DMS53 treated with DMSO at 0.1 percent for 48 hours (cell line): ENCODE data around the gene CACNA1D.

Experiments
- DNase-seq: peaks from one replicate; lab custom pipeline; 2025; ENCODE audit not compliant: unreplicated experiment; lab: John Stamatoyannopoulos, UW

The CACNA1D gene

DNA sequence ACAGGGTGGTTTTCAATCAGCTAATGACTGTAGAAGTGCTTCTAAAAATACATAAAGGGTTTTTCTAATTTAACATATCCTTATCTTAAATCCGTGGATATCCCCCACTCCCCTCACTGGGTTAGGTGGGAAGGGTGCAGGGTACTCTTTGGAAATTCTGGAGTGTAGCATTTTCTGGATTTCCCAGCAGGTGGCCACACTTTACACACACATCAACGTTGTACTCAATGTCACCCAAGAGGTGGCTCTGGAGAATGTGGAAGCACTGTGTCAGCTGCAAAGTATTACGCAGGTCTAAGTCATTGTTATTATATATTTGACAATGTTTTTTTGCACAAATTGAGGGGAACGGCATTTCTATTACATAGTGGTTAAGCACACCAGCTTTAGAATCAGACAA lies 183.0 kb downstream of the CACNA1D start:
- no peak for DNase-seq

DNA sequence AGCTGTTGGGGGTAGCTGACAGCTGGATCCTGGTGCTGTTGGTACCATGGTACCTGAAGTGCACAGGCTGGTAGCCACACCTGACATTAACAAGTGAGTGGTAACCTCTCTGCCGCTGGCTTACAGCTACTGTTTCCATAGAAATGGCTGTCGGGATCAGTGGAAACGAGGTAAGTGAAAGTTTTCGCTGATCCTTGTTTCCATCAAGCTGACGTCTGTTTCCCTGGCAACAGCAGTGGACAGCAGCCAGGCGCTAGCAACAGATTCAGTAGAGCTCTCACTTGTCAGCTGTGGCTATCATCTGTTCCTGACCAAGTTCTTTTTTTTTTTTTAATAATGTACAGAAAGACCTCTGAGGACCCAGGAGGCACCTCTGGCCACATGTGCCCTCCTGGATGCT lies 185.6 kb downstream of the CACNA1D start:
- DNase-seq = no peak

DNA sequence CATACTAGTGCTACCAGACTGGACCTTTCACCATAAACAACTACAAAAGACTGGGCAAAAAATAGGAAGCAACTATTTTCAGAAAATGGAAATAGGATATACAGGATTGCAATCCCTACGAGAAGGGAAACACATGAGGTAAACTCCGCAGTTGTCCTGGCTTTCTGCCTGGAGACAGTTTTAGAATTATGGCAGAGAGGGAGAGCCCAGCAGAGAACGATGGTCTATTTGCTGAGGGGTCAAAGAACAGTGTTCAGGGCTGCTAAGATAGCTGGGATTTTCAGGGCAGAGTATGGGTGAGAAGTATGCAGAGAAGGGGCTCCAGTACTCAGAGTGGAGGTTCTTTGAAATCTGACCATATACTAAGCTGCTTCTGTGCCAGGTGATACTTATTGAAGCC lies 188.4 kb downstream of the CACNA1D start:
- no peak for DNase-seq

DNA sequence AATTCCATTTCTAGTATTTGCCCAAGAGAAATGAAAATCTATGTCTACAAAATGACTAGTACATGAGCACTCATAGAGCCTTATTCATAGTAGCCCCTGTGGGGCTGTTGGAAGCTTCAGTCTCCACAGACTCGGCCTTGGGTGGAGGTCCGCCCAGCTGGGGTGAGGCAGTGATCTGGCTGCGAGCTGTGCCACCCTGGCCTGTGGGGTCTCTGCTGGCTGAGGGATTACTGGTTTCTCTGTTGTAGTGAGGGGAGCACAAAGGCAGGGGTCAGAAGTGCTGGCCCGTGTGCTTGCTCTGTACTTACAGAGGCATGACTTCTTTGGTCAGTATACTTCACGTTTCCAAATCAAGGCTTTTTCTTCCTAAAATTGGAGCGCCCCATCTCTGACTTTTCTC lies 193.7 kb downstream of the CACNA1D start:
- no peak for DNase-seq

DNA sequence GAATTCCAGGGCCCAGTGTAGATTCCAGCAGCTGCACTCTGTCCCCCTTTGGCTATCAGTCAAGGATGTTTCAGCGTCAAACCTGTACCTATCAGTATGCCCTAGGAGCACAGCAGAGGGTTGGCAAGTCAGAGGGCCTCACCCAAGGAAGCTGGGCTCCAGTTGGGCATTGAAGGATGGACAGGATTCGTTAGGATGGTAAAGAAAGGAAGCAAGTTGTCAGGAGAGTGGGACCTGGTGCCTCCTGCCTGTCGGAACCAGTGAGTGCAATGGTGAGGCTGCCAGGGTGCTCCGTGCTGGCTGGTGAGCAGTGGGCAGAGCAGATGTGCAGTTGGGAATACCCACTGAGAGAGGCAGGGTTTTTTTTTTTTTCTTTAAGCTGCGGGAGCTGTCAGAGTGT lies 194.6 kb downstream of the CACNA1D start:
- DNase-seq = no peak

DNA sequence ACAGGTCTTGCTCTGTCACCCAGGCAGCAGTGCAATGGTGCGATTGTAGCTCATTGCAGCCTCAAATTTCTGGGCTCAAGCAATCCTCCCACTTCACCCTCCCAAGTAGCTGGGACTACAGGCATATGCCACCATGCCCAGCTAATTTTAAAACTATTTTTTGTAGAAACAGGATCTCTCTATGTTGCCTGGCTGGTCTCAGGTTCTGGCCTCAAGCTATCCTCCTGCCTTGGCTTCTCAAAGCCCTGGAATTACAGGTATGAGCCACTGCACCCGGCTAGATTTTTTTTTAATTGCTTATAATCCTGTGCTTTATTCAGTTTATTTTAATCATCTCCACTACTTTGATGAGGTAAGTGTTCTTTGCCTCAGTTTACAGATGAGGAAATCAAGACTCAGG lies 195.3 kb downstream of the CACNA1D start:
- DNase-seq = no peak

DNA sequence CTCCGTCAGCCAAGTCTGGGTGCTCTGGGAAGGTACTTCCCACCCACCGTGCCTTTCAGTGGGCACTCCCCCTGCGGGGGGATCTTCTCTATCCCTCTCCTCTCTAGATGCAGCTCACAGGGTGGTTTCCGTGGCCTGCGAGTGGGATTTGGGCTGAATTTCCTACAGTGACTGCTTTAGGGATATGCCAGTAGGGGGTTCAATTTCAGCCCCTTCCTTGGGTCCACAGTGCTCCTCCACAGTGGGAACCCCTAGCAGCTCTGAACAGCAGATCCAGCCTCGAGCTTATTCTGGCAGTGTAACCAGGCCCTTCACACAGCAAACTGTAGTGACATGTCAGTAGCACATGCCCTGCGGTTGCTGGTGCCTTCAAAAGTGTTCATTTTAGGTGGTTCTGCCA lies 196.1 kb downstream of the CACNA1D start:
- DNase-seq = no peak

DNA sequence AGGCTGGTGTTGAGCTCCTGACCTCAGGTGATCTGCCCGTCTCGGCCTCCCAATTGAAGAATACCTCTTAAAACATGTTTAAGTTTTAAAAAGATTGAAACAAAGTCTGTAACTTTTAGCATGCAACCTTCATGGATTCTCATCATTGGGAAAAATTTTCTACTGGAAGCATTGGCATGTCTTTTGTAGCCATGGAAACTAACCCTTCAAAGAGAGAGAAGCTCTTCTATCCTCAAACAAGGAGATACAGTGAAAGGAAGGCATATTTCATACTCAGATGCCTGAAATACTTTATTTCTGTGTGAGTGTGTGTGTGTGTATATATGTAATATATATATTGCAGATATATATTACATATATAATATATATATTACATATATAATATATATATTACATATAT lies 196.9 kb downstream of the CACNA1D start:
- no peak for DNase-seq

DNA sequence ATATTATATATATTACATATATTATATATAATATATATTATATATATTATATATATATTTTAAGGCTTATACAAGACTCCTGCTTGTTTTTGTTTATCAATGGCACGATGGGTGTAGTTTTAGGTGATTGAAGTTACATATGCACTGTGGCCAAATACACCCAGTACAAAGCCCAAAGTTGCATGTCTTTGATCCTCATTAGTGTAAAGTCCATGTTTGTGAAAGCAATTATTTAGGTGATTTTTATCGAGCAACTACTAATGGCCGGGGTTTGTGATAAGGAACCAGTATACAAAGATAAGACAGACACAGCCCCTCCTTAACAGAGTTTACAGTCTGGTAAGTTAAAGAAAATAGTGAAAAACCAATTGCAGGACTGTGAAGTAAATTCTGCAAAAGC lies 197.5 kb downstream of the CACNA1D start:
- DNase-seq = no peak

DNA sequence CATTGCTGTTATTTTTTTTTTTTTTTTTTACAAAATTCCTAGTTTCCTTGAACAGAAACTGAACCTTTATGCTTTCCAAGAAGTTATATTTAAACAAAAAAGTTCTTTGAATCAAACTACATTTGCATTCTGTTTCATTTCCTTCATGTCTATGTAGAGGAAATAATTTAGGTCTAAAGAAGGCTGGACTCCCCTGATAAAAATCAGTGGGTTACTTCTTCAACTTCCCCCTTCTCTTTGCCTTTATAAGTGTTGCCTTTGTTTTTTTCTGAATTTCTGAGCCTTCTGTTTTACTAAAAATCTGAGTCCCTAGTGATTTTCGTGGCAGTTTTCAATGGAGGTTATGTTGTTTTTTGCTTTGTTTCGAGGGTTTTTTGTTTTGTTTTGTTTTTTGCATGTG lies 199.0 kb downstream of the CACNA1D start:
- no peak for DNase-seq

DNA sequence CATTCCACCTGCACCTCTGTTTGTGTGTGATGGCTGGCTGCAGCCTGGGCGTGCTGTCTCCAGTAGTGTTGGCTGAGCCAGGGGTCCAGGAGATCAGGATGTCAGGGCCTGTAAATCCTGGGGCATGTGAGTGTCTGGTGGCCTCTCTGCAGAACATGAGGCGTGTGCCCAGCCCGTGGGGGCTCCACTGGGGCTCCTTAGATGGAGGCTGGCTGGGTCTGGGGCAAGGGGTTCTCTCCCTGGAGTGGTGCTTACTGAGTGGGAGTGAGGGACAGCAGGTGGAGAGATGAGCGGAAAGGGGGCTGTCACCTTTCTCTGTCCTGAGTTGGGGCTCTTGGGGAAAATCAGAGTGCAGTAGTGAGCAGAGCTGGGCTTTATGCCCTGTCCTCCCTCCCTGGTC lies 199.6 kb downstream of the CACNA1D start:
- no peak for DNase-seq

DNA sequence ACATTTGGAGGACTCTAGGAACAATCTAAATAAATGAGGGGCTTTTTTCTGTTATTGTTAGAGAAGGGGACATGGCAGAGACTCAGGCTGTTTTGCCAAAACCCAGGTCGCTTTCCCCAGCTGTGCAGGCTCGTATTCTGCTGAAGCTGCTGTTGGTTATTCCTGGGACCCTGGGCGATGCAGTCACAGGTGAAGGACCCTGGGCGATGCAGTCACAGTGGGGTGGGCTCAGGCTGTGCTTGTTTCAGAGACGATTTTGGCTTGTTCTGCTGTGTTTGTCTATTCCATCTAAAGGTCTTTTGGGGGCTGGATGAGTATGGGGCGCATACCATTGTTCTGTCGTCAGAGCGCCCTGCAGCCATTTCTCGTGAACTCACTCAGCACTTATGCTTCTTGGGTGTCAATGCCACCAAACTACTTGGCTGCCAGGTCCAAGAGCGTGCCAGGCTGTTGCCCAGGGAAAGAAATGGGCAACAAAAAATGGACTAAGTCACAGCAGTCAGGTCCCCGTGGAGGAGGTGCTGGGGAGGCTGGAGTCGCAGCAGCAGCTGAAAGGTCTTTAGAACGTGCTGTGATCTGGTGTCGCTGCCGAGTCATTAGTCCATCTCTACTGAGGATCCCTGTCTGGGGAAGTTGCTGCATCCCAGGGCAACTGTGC lies 200.4 kb downstream of the CACNA1D start:
- no peak for DNase-seq

DNA sequence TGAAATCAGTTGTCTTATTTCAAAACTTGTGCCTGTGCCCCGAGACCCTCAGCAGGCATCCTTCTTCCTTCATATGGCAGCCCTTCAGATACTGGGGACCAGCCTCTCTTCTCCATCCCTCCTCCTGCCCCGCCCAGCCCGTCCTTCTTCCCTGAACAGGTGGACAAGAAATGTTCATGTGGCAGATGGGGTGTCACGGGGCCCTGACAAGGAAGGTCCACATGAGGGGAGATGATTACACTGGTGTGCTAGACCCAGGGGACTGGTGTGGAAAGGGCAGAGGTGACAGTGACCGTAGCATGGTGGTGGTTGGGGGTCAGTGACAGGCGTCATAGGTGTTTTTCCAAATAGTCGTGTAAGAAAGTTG lies 200.9 kb downstream of the CACNA1D start:
- no peak for DNase-seq

DNA sequence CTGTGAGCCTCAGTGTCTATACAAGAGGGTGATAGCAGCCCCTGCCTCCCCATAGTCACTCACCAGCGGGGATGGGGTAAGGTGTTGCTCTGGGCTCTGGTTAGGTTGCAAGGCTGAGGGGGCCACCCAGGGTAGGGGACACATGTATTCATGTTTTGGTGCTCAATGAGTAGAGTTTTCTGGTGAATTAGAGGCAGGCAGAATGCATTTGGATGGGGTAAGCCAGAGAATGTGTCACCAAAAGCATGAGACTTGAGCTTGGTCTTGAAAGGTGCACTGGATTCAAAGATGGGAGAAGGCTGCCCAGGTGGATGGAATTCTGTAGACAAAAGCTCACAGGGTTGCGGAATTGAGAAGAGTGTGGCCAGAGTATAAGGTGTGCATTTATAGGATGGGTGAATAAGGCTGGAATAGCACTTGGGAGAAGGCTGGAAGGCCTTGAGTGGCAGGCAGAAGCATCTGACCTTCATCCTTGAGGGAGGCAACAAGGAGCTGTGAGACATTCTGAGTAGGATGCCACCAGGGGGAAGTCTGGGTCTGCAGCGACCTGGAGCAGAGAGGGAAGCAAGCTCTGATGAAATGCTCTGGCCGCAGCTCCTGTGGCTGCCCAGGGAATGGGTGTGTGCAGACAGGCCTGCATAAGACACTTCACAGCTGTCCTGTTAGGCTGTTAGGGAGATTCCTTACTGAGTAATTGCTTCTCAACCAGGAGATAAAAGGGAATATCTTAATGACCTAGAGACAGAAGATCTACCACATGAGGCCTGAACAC lies 202.2 kb downstream of the CACNA1D start:
- DNase-seq = no peak

DNA sequence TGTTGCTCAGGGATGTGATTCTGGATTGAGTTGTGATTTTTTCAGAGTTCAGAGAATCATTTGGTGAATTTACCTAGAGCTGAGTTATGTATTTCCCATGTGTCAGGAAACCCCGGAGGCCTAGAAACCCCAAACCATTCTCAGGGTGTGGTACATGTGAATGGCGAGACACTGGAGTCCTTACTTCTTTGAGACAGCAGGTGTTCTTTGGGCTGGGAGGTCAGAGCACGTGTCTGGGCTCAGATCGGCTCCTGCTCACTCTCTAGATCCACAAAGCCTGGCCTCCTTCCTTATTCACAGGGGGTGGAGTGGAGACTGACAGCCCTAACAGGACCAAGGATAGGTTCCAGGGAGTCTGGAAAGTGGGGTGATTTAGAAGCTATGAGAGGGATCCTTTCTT lies 206.0 kb downstream of the CACNA1D start:
- DNase-seq = no peak

DNA sequence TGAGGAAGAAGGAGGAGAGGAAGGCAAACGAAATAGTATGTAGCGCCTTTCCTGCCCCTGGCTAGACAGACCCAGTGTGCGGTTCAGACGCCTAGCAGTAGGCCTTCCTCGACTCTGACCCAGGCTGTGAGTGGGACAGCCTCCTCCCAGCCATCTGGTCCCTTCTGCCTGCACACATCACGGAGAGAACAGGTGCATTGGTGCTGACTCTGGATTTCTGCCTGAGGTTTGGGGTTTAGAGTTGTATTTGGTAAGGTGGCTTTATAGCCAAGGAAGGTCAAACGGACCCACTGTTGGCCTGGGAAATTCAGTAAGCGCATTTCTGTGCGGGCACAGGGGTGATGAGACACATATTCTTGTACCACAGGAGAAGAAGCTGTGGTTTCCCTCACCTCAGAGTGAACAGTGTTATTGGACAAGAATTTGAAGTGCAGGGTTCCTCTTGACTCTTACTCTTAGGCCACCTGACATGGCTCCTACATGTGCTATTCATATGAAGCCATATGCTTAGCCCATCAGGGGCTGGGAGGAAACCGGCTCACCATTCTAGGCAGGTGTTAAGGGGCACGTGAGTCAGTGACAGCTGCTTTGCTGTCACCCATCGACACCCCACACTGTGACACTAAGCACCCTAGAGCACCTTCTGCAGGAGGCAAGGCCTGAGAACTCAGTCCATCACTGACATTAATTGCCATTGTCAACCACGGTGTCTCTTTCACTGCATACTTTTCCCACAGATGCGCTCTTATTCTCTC lies 208.5 kb downstream of the CACNA1D start:
- no peak for DNase-seq

DNA sequence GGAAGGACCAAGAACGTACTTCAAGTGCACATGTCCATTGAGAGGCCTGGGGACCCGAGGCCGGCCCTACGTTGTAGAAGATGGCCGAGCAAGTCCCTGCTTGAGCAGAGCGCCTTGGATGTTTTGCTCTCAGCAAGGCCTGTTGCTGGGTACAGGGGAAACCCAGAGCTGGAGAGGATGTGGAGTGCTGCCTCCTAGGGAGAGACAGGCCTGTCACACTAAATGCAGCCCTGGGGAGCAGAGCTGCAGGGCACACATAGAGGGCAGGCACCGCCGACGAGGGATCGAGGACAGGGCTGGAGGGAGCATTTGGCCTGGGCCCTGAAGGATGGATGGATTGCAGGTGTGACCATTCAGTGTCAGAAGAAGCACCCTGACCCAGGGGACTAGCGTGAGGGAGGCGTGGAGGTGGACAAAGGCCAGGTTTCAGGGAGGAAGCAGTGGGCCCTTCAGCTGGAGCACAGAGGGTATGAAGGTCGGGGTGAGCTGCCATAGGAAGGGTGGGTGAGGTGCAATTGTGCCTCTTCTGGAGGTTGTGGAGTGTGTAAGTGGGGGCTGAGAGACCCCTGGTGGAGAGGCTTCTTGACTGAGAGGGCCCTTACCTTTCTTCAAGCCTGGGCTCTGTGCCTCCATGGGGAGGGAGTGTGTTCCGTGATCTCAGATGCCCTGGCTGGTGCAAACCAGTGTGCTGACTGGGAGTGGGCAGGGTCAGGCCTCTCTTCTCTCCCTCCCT lies 209.4 kb downstream of the CACNA1D start:
- DNase-seq = no peak

DNA sequence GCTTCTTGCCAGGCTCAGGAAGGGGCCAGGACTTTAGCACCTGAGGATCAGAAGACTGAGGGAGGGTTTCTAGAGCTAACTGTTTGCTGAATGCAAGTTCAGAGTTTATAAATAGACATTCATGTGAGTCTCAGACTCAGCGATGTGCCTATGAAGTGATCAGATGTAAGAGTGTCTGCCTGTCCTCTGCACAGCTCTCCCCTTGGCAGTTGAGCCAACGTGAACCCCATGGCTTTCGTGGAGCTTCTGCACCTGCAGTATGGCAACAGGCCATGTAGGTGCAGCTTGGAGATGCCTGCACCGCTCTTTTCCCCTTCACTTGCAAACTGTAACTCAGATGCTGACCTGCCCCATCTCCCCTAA lies 209.9 kb downstream of the CACNA1D start:
- DNase-seq = no peak

DNA sequence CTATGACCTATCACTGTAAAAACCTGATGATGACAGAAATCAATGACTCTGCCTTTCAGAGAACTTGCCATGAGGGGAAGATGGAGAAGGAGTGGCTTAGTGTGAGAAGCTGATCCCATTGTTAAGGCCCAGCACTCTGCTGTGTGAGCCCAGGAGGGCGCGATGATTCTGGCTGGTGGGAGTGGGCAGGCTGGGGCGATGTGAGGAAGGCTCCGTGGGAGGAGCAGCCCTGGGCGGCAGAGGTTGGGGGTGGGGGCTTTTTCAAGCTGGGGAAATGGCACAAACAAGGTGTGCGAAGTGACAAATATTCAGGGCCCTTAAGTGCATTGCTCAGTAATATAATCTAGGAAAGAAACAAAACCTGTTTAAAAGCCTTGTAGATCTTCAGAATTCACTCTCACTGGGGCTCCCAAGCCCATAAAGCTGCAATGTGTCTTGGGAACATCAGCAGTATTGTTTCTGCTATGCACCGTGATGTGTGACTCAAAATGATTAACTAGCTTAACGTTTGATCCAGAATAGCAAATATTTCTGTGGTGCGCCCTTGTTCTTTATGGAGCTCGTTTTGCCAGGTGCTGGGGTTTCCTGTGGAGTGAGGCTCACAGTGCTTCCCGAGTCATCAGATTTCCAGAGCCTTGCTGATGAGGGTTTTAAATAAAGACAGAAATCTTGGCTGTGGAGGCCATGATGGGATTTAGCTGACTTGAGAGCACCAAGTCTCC lies 210.8 kb downstream of the CACNA1D start:
- no peak for DNase-seq

DNA sequence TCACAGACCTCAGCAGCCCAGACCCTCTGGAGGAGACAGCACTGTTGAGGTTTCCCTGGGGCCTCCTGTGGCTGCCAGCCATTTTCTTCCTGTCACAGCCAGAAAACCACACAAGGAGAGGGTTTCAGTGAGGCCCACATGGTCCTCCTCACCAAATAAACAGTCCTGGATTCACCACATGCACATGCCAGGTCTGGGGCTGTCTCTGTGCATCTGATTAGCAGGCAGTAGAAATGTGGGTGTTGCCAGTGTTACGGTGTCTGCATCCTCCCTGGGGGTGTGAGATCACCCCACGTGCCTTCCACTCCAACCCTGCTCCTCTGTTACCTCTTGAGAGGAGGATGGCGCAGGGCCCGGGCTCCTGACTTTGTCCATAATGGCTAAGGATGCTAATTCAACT lies 211.4 kb downstream of the CACNA1D start:
- DNase-seq = no peak

DNA sequence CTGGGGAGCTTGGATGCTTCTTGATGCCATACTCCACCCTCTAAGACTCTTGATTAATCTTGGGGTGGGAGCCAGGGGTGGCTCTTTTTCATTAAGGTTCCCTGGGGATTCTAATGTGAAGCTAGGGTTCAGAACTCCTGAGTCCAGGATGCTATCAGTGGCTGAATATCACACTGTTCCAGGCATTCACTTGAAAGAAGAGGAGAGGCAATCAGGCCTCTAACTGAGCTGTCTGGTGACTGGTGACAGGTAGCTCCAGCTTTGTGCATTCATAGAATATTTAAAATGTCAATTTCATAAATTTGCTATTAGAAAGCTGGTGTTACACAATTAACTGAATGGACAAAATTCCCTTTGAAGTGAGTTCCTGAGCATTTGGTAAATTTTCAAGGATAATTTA lies 212.8 kb downstream of the CACNA1D start:
- no peak for DNase-seq
